Naive thymus-derived CD8-positive, alpha-beta T cell (primary cell): ENCODE data around the gene C2CD4A. TPM values are rescaled to one million over a fixed set of nuclear protein-coding genes. Genes with fewer than 3 reads are reported as not detected.
A peak's percentile ranks its signal among the peaks of the same experiment; 100 is the strongest.

Experiments
- ATAC-seq, 2 donors: fragments of 150-1000 bp; cut with Tn5 transposase in 1 of 2; sonication (Bioruptor Pico), chemical (Tn5 transposase) in 1 of 2; 1 replicate in 1 of 2; 2 replicates in 1 of 2; pipeline ENCODE4 v1.10.0; 2021; ENCODE audit warnings: mild to moderate bottlenecking in 2 of 2, moderate library complexity in 2 of 2
- POLR2A ChIA-PET: fragments of 350-600 bp; sonication (Branson Sonifier 250); formaldehyde crosslinking; loops from one replicate; lab custom pipeline; 2021; ENCODE audit warnings: antibody characterized with exemption; lab: Charles Lee
- DNase-seq, 10 donors: peaks; one replicate each; pipeline versions ENCODE4 v3.0.0 to v3.0.0-alpha.2; 2020 to 2022
- H3K27ac Mint-ChIP-seq, 10 donors: one replicate each; pipeline ENCODE4 v1.8.0; 2020 to 2022; ENCODE audit warnings: mild to moderate bottlenecking in 10 of 10, mixed read lengths in 10 of 10, moderate library complexity in 4 of 10, inconsistent platforms in 1 of 10
- H3K27me3 Mint-ChIP-seq, 5 donors: one replicate each; pipeline ENCODE4 v1.8.0; 2021 to 2022; ENCODE audit warnings: mixed read lengths in 5 of 5
- H3K36me3 Mint-ChIP-seq, 3 donors: one replicate each; pipeline ENCODE4 v1.8.0; 2020 to 2022; ENCODE audit warnings: mixed read lengths in 3 of 3, mild to moderate bottlenecking in 2 of 3, inconsistent platforms in 1 of 3
- H3K4me1 Mint-ChIP-seq, 4 donors: one replicate each; pipeline ENCODE4 v1.8.0; 2021 to 2022; ENCODE audit warnings: mixed read lengths in 4 of 4
- H3K4me3 Mint-ChIP-seq, 10 donors: one replicate each; pipeline ENCODE4 v1.8.0; 2020 to 2022; ENCODE audit warnings: mild to moderate bottlenecking in 10 of 10, mixed read lengths in 10 of 10, moderate library complexity in 6 of 10, inconsistent platforms in 1 of 10
- H3K9me3 Mint-ChIP-seq, 9 donors: one replicate each; pipeline ENCODE4 v1.8.0; 2020 to 2022; ENCODE audit warnings: mixed read lengths in 9 of 9, mild to moderate bottlenecking in 3 of 9, inconsistent platforms in 1 of 9, moderate library complexity in 1 of 9
- polyA plus RNA-seq, 3 donors: library from polyadenylated mRNA; unstranded; fragments of 300-500 nt; fragmentation: Illumina TruSeq; gene quantifications; one replicate each; pipeline ENCODE4 v1.2.3, GENCODE V29; 2021
- total RNA-seq, 8 experiments: library from RNA in 2 of 8; stranded (reverse) in 2 of 8; gene quantifications; one replicate each; pipeline ENCODE4 v1.2.3 and lab custom pipeline; 2021 to 2026

Gene C2CD4A
- total and polyA plus RNA-seq, 5 experiments from 2014 or later: not detected

DNA sequence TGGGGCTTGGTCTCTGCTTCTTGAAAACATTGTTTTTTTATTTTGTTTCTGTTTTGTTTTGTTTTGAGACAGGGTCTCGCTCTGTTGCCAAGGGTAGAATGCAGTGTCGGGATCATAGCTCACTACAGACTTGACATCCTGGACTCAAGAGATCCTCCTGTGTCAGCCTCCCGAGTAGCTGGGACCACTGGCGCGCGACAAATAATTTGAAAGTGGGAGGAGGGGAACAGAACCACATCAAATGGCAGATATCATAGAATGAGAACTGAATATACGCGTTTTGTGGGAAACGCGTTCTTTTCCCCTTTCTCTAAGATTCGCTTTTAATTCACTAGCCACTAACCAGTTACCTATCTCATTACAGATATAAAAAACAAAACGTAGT is 5.9 kb upstream of the C2CD4A start:
- peak overlapping the region; percentile 90 to 99 (median 98) for H3K27ac Mint-ChIP-seq
- DNase-seq: peak in 4 of 10 donors; percentile 27 to 55 (median 50)

DNA sequence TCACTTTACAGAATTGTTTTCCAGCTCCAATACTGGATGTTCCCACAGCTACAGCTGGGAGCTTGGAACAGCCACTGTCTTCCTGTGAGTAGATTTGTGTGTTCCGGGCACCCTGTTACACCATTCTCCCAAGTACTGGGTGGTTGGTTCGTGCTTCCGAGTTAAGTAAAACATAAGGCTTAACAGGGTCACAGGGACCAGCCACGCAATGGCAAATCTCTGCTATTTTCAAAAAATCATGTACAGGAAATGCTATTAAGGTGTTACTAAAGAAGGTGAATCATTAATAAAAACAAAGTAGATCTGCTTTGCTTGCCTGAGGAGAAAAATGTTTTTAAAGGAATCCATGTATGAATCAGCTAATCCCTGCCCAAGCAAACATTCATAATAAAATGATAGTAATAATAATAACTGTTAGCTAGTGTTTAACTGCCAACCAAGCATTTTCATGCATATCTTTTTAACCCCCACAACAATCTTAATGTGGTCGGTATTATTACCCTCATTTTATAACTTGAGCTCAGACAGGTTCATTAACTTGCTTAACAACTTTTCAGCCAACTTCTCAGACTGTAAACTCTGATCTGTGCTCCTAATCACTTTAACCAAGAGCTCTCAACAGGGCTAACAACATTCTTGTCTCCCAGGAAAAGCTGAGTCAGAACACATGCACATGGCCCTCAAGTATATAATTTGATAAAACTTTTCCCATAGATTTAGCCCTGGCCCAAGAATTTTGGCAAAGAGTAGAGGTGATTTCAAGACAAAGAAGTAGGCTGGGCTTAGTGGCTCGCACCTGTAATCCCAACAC is 2.7 kb upstream of the C2CD4A start:
- Mint-ChIP-seq H3K36me3 (peaks cover 0 to 4% (median 2%) of the 10 kb centered on the region in 3 donors), H3K27ac (no peak overlapping the region), H3K4me1 (peaks cover 25 to 41% (median 37%) of the 10 kb centered on the region in 4 donors), H3K27me3 (peaks cover 11 to 25% (median 22%) of the 10 kb centered on the region in 5 donors), H3K9me3 (no peaks in the 10 kb centered on the region), H3K4me3 (no peak overlapping the region)
- DNase-seq: no peak
- POLR2A ChIA-PET: no interaction called here
- ATAC-seq: no peak

More for the DNA sequence above, 5.9 kb upstream of the C2CD4A start:
- Mint-ChIP-seq H3K4me3 (peak overlapping the region; percentile 94 to 100 (median 98)), H3K36me3 (peaks cover 0 to 4% (median 3%) of the 10 kb centered on the region in 3 donors), H3K9me3 (no peaks in the 10 kb centered on the region), H3K4me1 (peaks cover 14 to 44% (median 42%) of the 10 kb centered on the region in 4 donors), H3K27me3 (peaks cover 0 to 8% (median 0%) of the 10 kb centered on the region in 5 donors)
- ATAC-seq: peak; percentile 24 to 39
- POLR2A ChIA-PET: interaction anchor here (1.6 kb wide), 1 partner anchor 10 kb away, joined by 6 read pairs; no protein-coding TSS in a partner anchor

DNA sequence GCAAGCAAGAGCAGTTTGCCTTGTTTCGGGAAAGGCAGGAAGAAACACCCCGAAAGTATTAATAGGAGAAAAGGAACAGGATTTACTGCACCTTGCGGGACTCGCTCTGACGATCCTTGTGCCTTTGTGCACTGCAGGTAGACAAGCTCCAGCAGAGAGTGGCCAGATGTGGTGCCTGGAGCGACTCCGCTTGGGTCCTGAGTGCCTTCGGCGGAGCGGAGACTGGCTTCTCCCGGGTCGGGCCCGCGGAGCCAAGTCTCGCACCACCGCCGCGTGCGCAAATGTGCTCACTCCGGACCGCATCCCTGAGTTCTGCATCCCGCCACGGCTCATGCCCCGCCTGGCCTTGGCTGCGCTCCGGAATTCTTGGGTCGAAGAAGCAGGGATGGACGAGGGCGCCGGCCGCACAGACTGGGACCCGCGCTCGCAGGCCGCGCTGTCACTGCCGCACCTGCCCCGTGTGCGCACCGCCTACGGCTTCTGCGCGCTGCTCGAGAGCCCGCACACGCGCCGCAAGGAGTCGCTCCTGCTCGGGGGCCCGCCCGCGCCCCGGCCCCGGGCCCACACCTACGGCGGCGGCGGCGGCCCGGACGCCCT is 769 bp downstream of the C2CD4A start:
- H3K9me3 Mint-ChIP-seq: no peaks in the 10 kb centered on the region
- H3K4me3 Mint-ChIP-seq: peak overlapping the region; percentile 76 to 94 (median 87)
- DNase-seq (peak in 4 of 10 donors; percentile 4 to 26 (median 19)), ATAC-seq (peak; percentile 66 to 73)
- H3K27me3 Mint-ChIP-seq: peaks cover 11 to 29% (median 22%) of the 10 kb centered on the region in 5 donors
- peak overlapping the region in 1 of 10 donors; percentile 41 for H3K27ac Mint-ChIP-seq
- peaks cover 0 to 4% (median 2%) of the 10 kb centered on the region in 3 donors for H3K36me3 Mint-ChIP-seq
- H3K4me1 Mint-ChIP-seq: peaks cover 17 to 22% (median 19%) of the 10 kb centered on the region in 4 donors
- POLR2A ChIA-PET: no interaction called here

DNA sequence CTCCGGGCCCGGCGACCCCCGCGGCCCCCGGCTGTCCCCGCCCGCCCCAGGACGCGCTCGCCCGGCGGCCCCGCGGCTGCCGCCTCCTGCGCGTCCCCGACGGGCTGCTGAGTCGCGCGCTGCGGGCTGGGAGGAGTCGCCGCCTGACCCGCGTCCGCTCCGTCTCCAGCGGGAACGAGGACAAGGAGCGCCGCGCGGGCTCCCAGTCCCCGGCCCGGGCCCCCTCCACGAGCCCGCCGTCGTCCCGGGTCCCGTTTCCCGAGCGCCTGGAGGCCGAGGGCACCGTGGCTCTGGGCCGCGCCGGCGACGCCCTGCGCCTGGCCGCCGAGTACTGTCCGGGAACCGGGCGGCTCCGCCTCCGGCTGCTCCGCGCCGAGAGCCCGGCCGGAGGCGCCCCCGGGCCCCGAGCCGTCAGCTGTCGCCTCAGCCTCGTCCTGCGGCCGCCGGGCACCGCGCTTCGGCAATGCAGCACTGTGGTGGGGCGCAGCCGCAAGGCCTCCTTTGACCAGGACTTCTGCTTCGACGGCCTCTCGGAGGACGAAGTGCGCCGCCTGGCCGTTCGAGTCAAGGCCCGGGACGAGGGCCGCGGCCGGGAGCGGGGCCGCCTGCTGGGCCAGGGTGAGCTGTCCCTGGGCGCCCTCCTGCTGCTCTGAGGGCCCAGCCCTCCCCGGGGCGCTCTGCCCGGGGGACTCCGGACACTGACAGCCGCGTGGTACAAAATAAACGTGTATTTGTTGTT is 1.5 kb downstream of the C2CD4A start:
- Mint-ChIP-seq H3K36me3 (peaks cover 0 to 4% (median 2%) of the 10 kb centered on the region in 3 donors), H3K4me1 (peaks cover 17 to 22% (median 19%) of the 10 kb centered on the region in 4 donors), H3K9me3 (no peaks in the 10 kb centered on the region), H3K27ac (peak overlapping the region in 1 of 10 donors; percentile 42), H3K4me3 (peak overlapping the region; percentile 45 to 83 (median 78)), H3K27me3 (peaks cover 11 to 29% (median 22%) of the 10 kb centered on the region in 5 donors)
- DNase-seq: peak in 1 of 10 donors; percentile 4
- POLR2A ChIA-PET: no interaction called here
- peak; percentile 21 to 42 for ATAC-seq

DNA sequence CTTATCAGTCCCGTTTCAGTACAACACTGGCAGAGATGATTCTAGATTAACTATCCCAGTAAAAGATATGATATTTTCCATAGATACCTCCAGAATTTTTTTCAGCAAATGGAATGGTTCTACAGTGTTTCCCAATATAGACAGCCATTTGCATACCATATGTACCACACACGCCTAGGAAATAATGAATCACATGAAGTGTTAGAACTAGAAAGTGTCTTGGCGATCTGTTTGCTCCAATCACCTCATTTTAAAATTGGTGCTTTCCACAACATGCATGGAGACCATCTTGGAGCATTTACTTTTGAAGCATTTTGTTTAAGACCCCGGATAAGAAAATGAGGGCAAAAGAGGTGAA is 2.0 kb downstream of the C2CD4A start:
- Mint-ChIP-seq H3K36me3 (peaks cover 0 to 4% (median 2%) of the 10 kb centered on the region in 3 donors), H3K27ac (peak overlapping the region in 1 of 10 donors; percentile 42), H3K9me3 (no peaks in the 10 kb centered on the region), H3K4me1 (peaks cover 17 to 22% (median 19%) of the 10 kb centered on the region in 4 donors), H3K4me3 (peak overlapping the region; percentile 45 to 81 (median 76)), H3K27me3 (peaks cover 11 to 29% (median 24%) of the 10 kb centered on the region in 5 donors)
- DNase-seq (no peak), ATAC-seq (no peak)
- POLR2A ChIA-PET: no interaction called here

DNA sequence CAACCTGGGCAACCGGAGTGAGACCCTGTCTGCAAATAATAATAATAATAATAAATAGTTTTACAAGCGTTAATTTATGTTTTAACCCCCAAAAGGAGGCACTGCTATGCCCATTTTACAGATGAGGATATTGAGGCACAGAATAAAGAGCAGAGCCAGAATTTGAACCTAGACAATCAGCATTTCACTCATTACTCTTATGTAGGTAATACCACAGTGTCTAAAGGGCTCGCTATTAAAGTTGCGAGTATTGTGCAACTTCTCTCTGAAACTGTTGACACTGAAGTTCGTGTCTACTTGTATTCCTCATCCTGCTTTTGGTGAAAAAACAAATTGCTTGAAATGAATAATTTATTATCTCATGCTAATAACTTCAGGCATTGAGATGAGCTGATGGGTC is 2.8 kb downstream of the C2CD4A start:
- Mint-ChIP-seq H3K4me3 (no peak overlapping the region), H3K27me3 (peaks cover 15 to 30% (median 26%) of the 10 kb centered on the region in 5 donors), H3K9me3 (no peaks in the 10 kb centered on the region), H3K27ac (no peak overlapping the region), H3K36me3 (peaks cover 0 to 4% (median 2%) of the 10 kb centered on the region in 3 donors), H3K4me1 (peaks cover 17 to 22% (median 19%) of the 10 kb centered on the region in 4 donors)
- DNase-seq (no peak), ATAC-seq (no peak)
- POLR2A ChIA-PET: no interaction called here

DNA sequence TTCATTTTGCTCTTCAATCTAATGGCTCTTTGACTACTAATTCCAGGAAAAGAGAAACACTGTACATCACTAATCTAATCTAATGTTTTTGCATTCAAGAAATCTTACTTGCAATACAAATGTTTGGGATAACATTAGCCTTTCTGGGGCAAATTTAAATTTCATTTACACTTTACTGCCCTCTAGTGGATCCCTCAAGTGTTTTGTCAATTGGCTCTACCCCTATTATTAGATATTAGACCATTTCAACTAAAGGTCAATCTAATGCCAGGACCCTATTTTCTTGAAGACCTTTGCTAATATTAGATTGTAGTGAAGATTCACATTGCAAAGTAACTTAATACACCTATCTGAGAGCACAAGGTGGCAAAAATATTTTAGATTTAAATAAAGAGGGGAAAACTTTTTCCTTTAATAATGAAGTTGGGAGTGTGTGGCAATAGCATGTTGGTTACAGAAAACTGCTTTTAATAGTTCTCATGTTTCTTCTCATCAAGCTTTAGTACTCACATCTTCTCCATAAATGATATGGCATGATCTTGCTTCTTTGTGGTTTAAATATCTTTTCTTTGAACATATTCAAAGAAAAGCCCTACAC is 5.0 kb downstream of the C2CD4A start:
- Mint-ChIP-seq H3K36me3 (peaks cover 0 to 4% (median 2%) of the 10 kb centered on the region in 3 donors), H3K4me3 (no peak overlapping the region), H3K4me1 (peaks cover 9 to 14% (median 13%) of the 10 kb centered on the region in 4 donors), H3K27me3 (peaks cover 10 to 20% (median 15%) of the 10 kb centered on the region in 5 donors), H3K9me3 (no peaks in the 10 kb centered on the region), H3K27ac (no peak overlapping the region)
- ATAC-seq: no peak
- POLR2A ChIA-PET: no interaction called here
- peak in 3 of 10 donors; percentile 35 to 49 (median 47) for DNase-seq

- POLR2A ChIA-PET: interaction anchor here (0.7 kb wide), 1 partner anchor 39 kb away, joined by 9 read pairs; no protein-coding TSS in a partner anchor
- DNase-seq (no peak), ATAC-seq (no peak)
- Mint-ChIP-seq H3K9me3 (no peaks in the 10 kb centered on the region), H3K36me3 (no peaks in the 10 kb centered on the region), H3K27ac (no peak overlapping the region), H3K4me1 (no peaks in the 10 kb centered on the region), H3K4me3 (no peak overlapping the region), H3K27me3 (peaks cover 2 to 8% (median 5%) of the 10 kb centered on the region in 5 donors)
These were observed 9.0 kb downstream of the C2CD4A start for GRCh38 chr15:62075595-62076277.

DNA sequence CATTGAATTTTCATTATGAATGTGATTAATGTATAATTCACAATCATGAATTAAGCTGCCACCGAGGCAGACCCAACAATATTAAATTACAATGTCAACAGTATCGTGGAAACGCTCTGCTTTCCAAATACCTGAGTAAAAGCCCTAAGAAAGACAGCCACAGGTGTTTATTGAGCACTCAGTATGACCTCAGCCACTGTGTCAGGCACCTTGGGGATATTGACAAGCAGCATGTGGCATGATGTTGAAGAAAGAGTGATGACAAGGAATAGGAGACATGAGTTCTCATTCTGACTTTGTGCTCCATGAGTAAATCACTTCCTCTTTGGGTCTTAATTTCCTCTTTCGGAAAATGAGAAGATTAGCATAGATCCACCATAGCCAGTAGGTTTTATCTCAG is 12.8 kb downstream of the C2CD4A start:
- peaks cover 0 to 5% (median 0%) of the 10 kb centered on the region in 5 donors for H3K27me3 Mint-ChIP-seq
- peaks cover 0 to 12% (median 8%) of the 10 kb centered on the region in 3 donors for H3K36me3 Mint-ChIP-seq
- ATAC-seq (no peak), DNase-seq (no peak)
- no peak overlapping the region for H3K27ac Mint-ChIP-seq
- peaks cover 0 to 25% (median 7%) of the 10 kb centered on the region in 9 donors for H3K9me3 Mint-ChIP-seq
- no peak overlapping the region for H3K4me3 Mint-ChIP-seq
- POLR2A ChIA-PET: no interaction called here
- H3K4me1 Mint-ChIP-seq: no peaks in the 10 kb centered on the region

DNA sequence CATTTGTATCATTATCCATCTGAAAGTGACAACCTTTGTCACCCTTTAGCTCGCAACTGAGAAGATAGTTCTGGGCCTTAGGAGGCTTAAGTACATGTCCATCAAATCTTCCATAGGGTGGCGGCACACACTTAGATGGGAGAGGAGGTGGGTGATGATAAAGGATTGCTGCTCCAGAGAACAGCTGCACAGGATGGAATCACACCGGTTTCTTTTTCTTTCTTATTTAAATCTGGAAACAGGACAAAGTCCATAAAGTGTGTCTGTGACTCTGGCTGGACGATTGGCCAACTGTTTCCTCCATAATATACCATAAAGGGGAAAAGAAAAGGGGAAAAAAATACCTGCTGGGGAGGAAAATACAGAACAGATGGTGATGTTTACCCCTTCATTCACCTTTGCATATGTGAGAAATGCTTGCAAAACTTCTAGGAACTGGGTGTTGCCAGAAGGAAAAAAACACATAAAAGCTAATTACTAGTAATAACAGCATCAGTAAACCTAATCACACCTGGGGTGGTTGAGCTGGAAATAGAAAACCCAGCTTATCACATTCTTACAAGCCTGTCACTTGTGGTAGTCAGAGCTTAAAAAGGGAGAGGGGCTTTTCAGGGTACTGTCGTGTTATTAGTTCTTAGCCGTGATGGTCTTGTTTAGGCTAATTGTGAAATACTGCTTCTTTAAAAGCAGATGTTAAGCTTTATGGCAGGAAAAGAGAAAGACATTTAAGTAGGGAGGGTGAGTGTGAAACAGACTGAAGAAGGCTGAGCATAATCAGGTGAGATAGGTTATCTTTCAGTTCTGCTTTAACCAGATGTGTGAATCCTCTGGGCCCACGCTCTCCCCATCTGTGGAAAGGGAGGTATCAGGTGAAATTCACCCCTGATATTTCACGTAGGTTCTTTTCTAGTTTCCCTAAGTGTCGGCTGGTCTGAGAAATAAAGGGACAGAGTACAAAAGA is 16.7 kb downstream of the C2CD4A start:
- H3K4me3 Mint-ChIP-seq: no peak overlapping the region
- POLR2A ChIA-PET: no interaction called here
- peaks cover 0 to 12% (median 8%) of the 10 kb centered on the region in 3 donors for H3K36me3 Mint-ChIP-seq
- peaks cover 0 to 30% (median 7%) of the 10 kb centered on the region in 9 donors for H3K9me3 Mint-ChIP-seq
- no peaks in the 10 kb centered on the region for H3K4me1 Mint-ChIP-seq
- no peak for ATAC-seq
- DNase-seq: no peak
- H3K27me3 Mint-ChIP-seq: peaks cover 0 to 3% (median 0%) of the 10 kb centered on the region in 5 donors
- no peak overlapping the region for H3K27ac Mint-ChIP-seq

- Mint-ChIP-seq H3K4me1 (no peaks in the 10 kb centered on the region), H3K9me3 (peaks cover 0 to 30% (median 7%) of the 10 kb centered on the region in 9 donors), H3K36me3 (peaks cover 0 to 12% (median 8%) of the 10 kb centered on the region in 3 donors), H3K4me3 (no peak overlapping the region), H3K27ac (peak overlapping the region in 1 of 10 donors; percentile 1), H3K27me3 (peaks cover 0 to 7% (median 0%) of the 10 kb centered on the region in 5 donors)
- no peak for DNase-seq
- POLR2A ChIA-PET: no interaction called here
- ATAC-seq: no peak
These were observed 19.0 kb downstream of the C2CD4A start for GRCh38 chr15:62085740-62086139.
